Right lobe of liver (tissue), 6 donors: ENCODE measurements around the gene ZNF382. TPM values are rescaled to one million over a fixed set of nuclear protein-coding genes. Genes with fewer than 3 reads are reported as not detected.
A peak's percentile ranks its signal among the peaks of the same experiment; 100 is the strongest.

Experiments
- ATAC-seq, 4 donors: fragments of 200-7000 bp; cut with Tn5 transposase; one replicate each; pipeline ENCODE4 v1.9.1; 2020; ENCODE audit warnings: mild to moderate bottlenecking in 4 of 4, moderate library complexity in 4 of 4
- DNase-seq, 3 donors: peaks; one replicate each; pipeline ENCODE4 v3.0.0-alpha.2; 2020
- H3K27ac ChIP-seq, 3 donors: fragments of 200-600 bp; one replicate each; pipeline ENCODE4 v1.8.0; 2022
- H3K27me3 ChIP-seq, 2 donors: fragments of 200-600 bp; one replicate each; pipeline ENCODE4 v1.8.0; 2022
- H3K36me3 ChIP-seq, 4 donors: fragments of 200-600 bp; sonication (generic) in 1 of 4; one replicate each; pipeline versions ENCODE4 v1.5.1 to v1.8.0; 2017 to 2022; ENCODE audit warnings: control low read depth in 1 of 4
- H3K4me1 ChIP-seq, 4 donors: fragments of 200-600 bp; sonication (generic) in 1 of 4; one replicate each; pipeline versions ENCODE4 v1.5.1 to v1.8.0; 2017 to 2022; ENCODE audit warnings: control low read depth in 1 of 4
- H3K4me3 ChIP-seq, 3 donors: fragments of 200-600 bp; one replicate each; pipeline ENCODE4 v1.8.0; 2022
- H3K9me3 ChIP-seq, 4 donors: fragments of 200-600 bp; sonication (generic) in 1 of 4; one replicate each; pipeline versions ENCODE4 v1.5.1 to v1.8.0; 2017 to 2022; ENCODE audit warnings: control low read depth in 1 of 4
- CTCF ChIP-seq, 4 donors: fragments of 200-600 bp in 3 of 4; fragments of 450-650 bp in 1 of 4; IDR thresholded peaks; one replicate each; pipeline versions ENCODE4 v1.5.1 to v1.8.0; 2016 to 2022; ENCODE audit warnings: antibody characterized with exemption in 4 of 4, mild to moderate bottlenecking in 2 of 4
- POLR2A ChIP-seq: fragments of 450-650 bp; IDR thresholded peaks from one replicate; pipeline ENCODE4 v1.6.1; 2017; ENCODE audit warnings: antibody characterized with exemption, mild to moderate bottlenecking
- WGBS: methylation state at CpG from one replicate; pipeline ENCODE4 v1.1.6; 2018; ENCODE audit warnings: low coverage, low lambda C conversion rate; ENCODE audit not compliant: insufficient coverage; ENCODE audit errors: missing lambda C conversion rate; 5-methylcytosine and 5-hydroxymethylcytosine counted together
- intact Hi-C, 2 donors: fragments of 100-400 bp; cut with DNase I; formaldehyde crosslinking; loops; one replicate each; pipeline versions ENCODE4 v1.11.2 to v1.14.1; 2022
- long read RNA-seq: library from polyadenylated mRNA; unstranded; transcript quantifications from one replicate; pipeline ENCODE4 v2.0.0, GENCODE V29; 2019
- total RNA-seq, 6 experiments: library from RNA; depleted of rRNA in 2 of 6; stranded (reverse); fragments of >200 nt in 2 of 6; fragmentation: NEBNext Ultra II Directional in 3 of 6; extraction: Animal tissue kit (Norgen Biotek cat#: 25700) in 3 of 6; gene quantifications; one replicate each; pipeline versions ENCODE4 v1.1.0 to v1.2.4, GENCODE V29; 2016 to 2023
- donor health status: DM: no; HTN: yes; CAD: no.
- donor health status: DM: no; HTN: no; CAD: no.
- donor health status: DM: no; HTN: no; CAD: no.
- donor health status: DM: no; HTN: yes; CAD: no.
- donor health status: DM: no; HTN: yes; CAD: no.

ZNF382 gene
- total RNA-seq: 1 to 10 TPM in 5 of 6 experiments, under 1 TPM in 1; 0.86 to 3.0 (median 1.5) TPM
- long read RNA-seq: 0 reads

- H3K4me1 ChIP-seq: no peaks in the 10 kb centered on the region
- WGBS: 2% methylated on average over 28 of the region's 73 CpGs
- ATAC-seq (peak; percentile 89 to 94 (median 94)), DNase-seq (peak; percentile 74 to 81 (median 80))
- H3K27me3 ChIP-seq: no peaks in the 10 kb centered on the region
- peak within 1 kb of the TSS; percentile 56 to 71 (median 60) for H3K4me3 ChIP-seq
- TF ChIP-seq POLR2A: peak; percentile 30
- TF ChIP-seq CTCF (IDR thresholded peaks at IDR 0.05): no peak
- H3K36me3 ChIP-seq: no peaks in the 10 kb centered on the region
- intact Hi-C loops: no loop called here
- peaks cover 0 to 5% (median 0%) of the 10 kb centered on the region in 4 donors for H3K9me3 ChIP-seq
- peak within 1 kb of the TSS in 2 of 3 donors; percentile 7 to 59 for H3K27ac ChIP-seq
Observed at GRCh38 chr19:36605101-36605876, at the start of gene ZNF382. Gene ZNF382 (plus strand): TSS chr19:36605313. CDS start chr19:36609915, 4,602 bp downstream.

GRCh38 chr19:36564391-36564790 is 40.7 kb upstream of the ZNF382 start:
- TF ChIP-seq POLR2A (no peak), CTCF (IDR thresholded peaks at IDR 0.05) (no peak)
- no peaks in the 10 kb centered on the region for H3K4me1 ChIP-seq
- 100% methylated on average over 1 of the region's 1 CpG for WGBS
- DNase-seq: no peak
- intact Hi-C loops: no loop called here
- no peaks in the 10 kb centered on the region for H3K27me3 ChIP-seq
- no peak overlapping the region for H3K27ac ChIP-seq
- H3K9me3 ChIP-seq: peaks cover 0 to 39% (median 17%) of the 10 kb centered on the region in 4 donors
- H3K36me3 ChIP-seq: peaks cover 0 to 28% (median 2%) of the 10 kb centered on the region in 4 donors
- no peak overlapping the region for H3K4me3 ChIP-seq
- no peak for ATAC-seq

GRCh38 chr19:36572593-36573019 is 32.5 kb upstream of the ZNF382 start:
- H3K27me3 ChIP-seq: no peaks in the 10 kb centered on the region
- peaks cover 0 to 9% (median 2%) of the 10 kb centered on the region in 4 donors for H3K36me3 ChIP-seq
- H3K27ac ChIP-seq: peak overlapping the region; percentile 41 to 76 (median 63)
- H3K9me3 ChIP-seq: peaks cover 0 to 12% (median under 1%) of the 10 kb centered on the region in 4 donors
- ATAC-seq: no peak
- DNase-seq: no peak
- H3K4me1 ChIP-seq: peaks cover 0 to 14% (median 3%) of the 10 kb centered on the region in 4 donors
- intact Hi-C loops: no loop called here
- H3K4me3 ChIP-seq: peak overlapping the region; percentile 70 to 94 (median 81)
- under 1% methylated on average over 11 of the region's 11 CpGs for WGBS
- TF ChIP-seq POLR2A: no peak

GRCh38 chr19:36573020-36573894 is 31.9 kb upstream of the ZNF382 start, which contains the start of gene ZNF529:
Gene ZNF529 (minus strand): TSS chr19:36573292. CDS start chr19:36572346, 946 bp downstream.
- Histone ChIP-seq H3K36me3 (peaks cover 0 to 13% (median 3%) of the 10 kb centered on the region in 4 donors), H3K4me3 (peak within 1 kb of the TSS; percentile 70 to 94 (median 81)), H3K27ac (peak within 1 kb of the TSS; percentile 41 to 76 (median 63)), H3K4me1 (peaks cover 0 to 14% (median 3%) of the 10 kb centered on the region in 4 donors), H3K27me3 (no peaks in the 10 kb centered on the region), H3K9me3 (peaks cover 0 to 12% (median 0%) of the 10 kb centered on the region in 4 donors)
- DNase-seq (peak; percentile 87 to 92 (median 92)), ATAC-seq (peak; percentile 99)
- TF ChIP-seq POLR2A (peak; percentile 83), CTCF (IDR thresholded peaks at IDR 0.05) (no peak)
- intact Hi-C loops: no loop called here
- WGBS: 1% methylated on average over 54 of the region's 66 CpGs
